NT2/D1 (cell line): ENCODE measurements around the gene NCF2.

Experiments used
- DNase-seq: peaks from one replicate; pipeline ENCODE4 v3.0.0-alpha.2; 2011; ENCODE audit warnings: low read depth, low spot score
- H3K27me3 ChIP-seq: 2 replicates; pipeline ENCODE4 v1.6.0; 2011; ENCODE audit warnings: mild to moderate bottlenecking; ENCODE audit not compliant: insufficient read length, insufficient read depth
- H3K36me3 ChIP-seq: 2 replicates; pipeline ENCODE4 v1.6.1; 2011; ENCODE audit warnings: mild to moderate bottlenecking, low read length, mixed read lengths; ENCODE audit not compliant: insufficient read depth, insufficient read length
- H3K4me1 ChIP-seq: 2 replicates; pipeline ENCODE4 v1.5.1; 2011; ENCODE audit not compliant: insufficient read depth, insufficient read length
- H3K4me3 ChIP-seq: 2 replicates; pipeline ENCODE4 v1.5.1; 2011; ENCODE audit warnings: low read depth; ENCODE audit not compliant: insufficient read length
- H3K9ac ChIP-seq: 2 replicates; pipeline ENCODE4 v1.6.0; 2011; ENCODE audit warnings: low read depth; ENCODE audit not compliant: insufficient read length
- H3K9me3 ChIP-seq: 2 replicates; pipeline ENCODE4 v1.5.1; 2011; ENCODE audit warnings: mild to moderate bottlenecking, low read length; ENCODE audit not compliant: insufficient read depth
- SUZ12 ChIP-seq: IDR thresholded peaks from 2 replicates; pipeline ENCODE4 v1.6.1; 2011; ENCODE audit not compliant: insufficient read length, insufficient read depth; ENCODE audit errors: extremely low read depth
- YY1 ChIP-seq: IDR thresholded peaks from 2 replicates; pipeline ENCODE4 v1.6.1; 2011; ENCODE audit not compliant: insufficient read length, insufficient read depth
- ZNF274 ChIP-seq: IDR thresholded peaks from 2 replicates; pipeline ENCODE4 v1.6.1; 2011; ENCODE audit warnings: mild to moderate bottlenecking, low read depth, low read length

The NCF2 gene

DNA sequence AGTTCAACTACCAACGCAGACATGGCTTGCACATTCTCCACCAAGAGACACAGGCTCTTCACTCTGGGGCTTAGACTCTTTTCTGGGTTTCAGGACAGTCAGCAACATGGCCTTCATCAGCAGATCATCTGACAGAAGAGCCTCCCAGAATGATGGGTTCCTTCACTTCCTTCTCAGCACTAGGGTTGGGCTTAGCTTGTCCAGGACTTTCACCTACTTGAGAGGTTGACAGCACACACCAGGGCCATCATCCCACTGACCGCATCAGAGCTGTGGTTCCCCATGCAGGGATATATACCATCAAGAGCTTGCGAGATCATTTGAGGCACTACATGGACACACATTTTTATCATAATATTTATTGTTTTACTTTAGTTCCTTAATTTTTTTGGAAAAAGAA, 10.4 kb upstream of the NCF2 start:
- Histone ChIP-seq H3K4me3 (no peak overlapping the region), H3K9ac (no peak overlapping the region), H3K4me1 (no peaks in the 10 kb centered on the region), H3K27me3 (no peaks in the 10 kb centered on the region), H3K36me3 (no peaks in the 10 kb centered on the region), H3K9me3 (no peaks in the 10 kb centered on the region)
- no peak for DNase-seq
- TF ChIP-seq YY1: no peak
- no peak for TF ChIP-seq ZNF274
- TF ChIP-seq SUZ12: no peak

DNA sequence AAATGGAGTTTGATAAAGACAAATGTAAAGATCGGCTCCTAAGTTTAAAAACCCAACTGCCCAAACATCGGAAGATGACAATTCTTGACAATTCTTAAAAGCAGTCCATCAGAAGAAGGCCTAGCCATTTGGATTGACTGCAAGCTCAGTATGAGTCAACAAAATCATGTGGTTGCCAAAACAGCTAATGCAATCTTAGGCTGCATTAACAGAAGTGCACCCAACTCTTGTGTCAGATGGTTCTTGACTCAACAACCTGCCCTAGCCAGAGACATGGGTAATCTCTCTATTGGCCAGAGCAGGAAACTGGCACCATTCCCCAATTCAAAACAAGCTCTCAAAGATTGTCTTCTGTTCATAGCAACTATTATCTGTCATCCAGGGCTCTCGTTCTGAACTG, 9.9 kb upstream of the NCF2 start:
- Histone ChIP-seq H3K9me3 (no peaks in the 10 kb centered on the region), H3K9ac (no peak overlapping the region), H3K4me1 (no peaks in the 10 kb centered on the region), H3K27me3 (no peaks in the 10 kb centered on the region), H3K4me3 (no peak overlapping the region), H3K36me3 (no peaks in the 10 kb centered on the region)
- TF ChIP-seq YY1 (no peak), SUZ12 (no peak), ZNF274 (no peak)
- no peak for DNase-seq

DNA sequence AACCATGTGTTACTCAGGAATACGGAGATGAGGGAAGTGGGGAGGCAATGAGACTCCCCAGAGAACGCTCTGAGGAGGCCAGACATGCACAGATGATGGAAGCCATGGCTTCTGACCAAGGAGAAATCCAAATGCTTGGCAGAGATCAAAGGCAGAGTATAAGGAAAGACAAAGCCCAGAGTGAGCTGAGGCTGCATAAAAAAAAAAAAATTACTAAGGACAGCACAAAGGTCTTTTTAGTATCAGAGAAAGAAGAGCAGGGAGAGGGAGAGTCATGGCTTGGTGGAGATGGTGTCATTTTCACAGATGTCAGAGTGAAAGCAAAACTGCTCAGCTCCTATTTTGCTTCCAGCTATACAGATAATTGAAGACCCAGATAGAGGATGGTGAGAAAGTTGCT, 8.1 kb upstream of the NCF2 start:
- no peak overlapping the region for H3K9ac ChIP-seq
- H3K4me3 ChIP-seq: no peak overlapping the region
- no peaks in the 10 kb centered on the region for H3K27me3 ChIP-seq
- H3K4me1 ChIP-seq: peaks cover 2% of the 10 kb centered on the region
- no peak for DNase-seq
- no peaks in the 10 kb centered on the region for H3K36me3 ChIP-seq
- no peaks in the 10 kb centered on the region for H3K9me3 ChIP-seq
- no peak for TF ChIP-seq ZNF274

DNA sequence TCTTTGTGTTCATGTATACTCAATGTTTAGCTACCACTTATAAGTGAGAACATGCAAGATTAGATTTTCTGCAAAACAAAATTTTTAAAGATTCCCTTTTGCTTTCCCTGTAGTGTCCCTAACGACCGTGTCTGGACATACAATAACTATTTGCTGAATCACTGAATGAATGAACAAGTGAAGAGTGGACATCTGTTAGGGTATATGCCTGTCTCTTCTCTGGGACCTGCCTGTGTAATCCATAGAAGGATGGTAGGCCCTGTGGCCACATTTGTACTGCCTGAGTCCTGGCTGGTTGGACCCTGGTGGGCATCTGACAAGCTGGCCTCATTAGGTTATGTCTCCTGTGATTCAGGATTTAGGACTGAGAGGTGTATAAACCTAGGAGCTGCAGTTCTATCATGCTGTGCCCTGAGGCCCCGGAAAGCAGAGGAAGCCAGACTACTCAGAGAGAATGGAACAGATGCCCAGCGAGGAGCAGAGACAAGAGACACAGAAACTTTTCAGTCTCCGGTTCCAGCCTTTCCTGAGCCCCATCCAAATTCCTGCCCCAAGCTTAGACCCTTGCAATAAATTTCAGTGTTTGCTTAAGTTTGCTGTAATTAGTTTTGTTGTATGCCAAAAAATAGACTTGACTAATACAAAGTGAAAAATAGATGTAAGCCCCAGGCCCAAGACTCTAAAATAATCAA, 7.5 kb upstream of the NCF2 start:
- peaks cover 5% of the 10 kb centered on the region for H3K4me1 ChIP-seq
- no peaks in the 10 kb centered on the region for H3K27me3 ChIP-seq
- TF ChIP-seq YY1: no peak
- TF ChIP-seq SUZ12: no peak
- no peak for TF ChIP-seq ZNF274
- no peak for DNase-seq
- no peak overlapping the region for H3K4me3 ChIP-seq
- no peaks in the 10 kb centered on the region for H3K9me3 ChIP-seq
- no peak overlapping the region for H3K9ac ChIP-seq
- no peaks in the 10 kb centered on the region for H3K36me3 ChIP-seq

DNA sequence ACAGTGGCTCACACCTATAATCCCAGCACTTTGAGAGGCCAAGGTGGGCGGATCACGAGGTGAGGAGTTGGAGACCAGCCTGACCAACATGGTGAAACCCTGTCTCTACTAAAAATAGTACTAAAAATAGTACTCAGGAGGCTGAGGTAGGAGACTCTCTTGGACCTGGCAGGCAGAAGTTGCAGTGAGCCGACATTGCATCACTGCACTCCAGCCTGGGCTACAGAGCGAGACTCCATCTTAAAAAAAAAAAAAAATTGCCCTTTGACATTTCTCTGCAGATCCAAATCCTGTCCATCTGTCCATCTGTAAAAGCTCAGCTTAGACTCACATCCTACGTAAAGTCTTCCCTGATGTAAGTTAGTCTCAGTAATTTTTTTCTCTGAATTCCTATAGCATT, 6.2 kb upstream of the NCF2 start:
- no peak for DNase-seq
- H3K36me3 ChIP-seq: no peaks in the 10 kb centered on the region
- H3K27me3 ChIP-seq: no peaks in the 10 kb centered on the region
- no peaks in the 10 kb centered on the region for H3K9me3 ChIP-seq
- peaks cover 5% of the 10 kb centered on the region for H3K4me1 ChIP-seq
- H3K4me3 ChIP-seq: no peak overlapping the region
- TF ChIP-seq YY1 (no peak), ZNF274 (no peak), SUZ12 (no peak)
- no peak overlapping the region for H3K9ac ChIP-seq

DNA sequence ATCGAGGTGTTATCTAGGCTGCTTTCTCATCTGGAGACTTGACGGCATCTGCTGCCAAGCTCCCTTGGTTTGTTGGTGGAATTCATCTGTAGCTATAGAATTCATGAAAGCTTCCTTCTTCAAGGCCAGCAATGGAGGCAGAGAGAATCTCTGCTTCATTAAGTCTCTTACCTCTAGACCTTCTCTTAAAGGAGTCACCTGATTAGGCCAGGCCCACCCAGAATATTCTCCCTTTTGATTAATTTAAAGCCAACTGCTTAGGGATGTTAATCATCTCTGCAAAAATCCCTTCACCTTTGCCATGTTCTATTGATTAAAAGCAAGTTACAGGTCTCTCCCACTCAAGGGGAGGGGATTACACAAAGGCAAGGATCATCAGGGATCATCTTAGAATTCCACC, 5.3 kb upstream of the NCF2 start:
- no peak for TF ChIP-seq ZNF274
- TF ChIP-seq YY1: no peak
- TF ChIP-seq SUZ12: no peak
- H3K27me3 ChIP-seq: no peaks in the 10 kb centered on the region
- peaks cover 5% of the 10 kb centered on the region for H3K4me1 ChIP-seq
- DNase-seq: no peak
- H3K36me3 ChIP-seq: no peaks in the 10 kb centered on the region
- no peak overlapping the region for H3K4me3 ChIP-seq
- H3K9ac ChIP-seq: no peak overlapping the region
- H3K9me3 ChIP-seq: no peaks in the 10 kb centered on the region

DNA sequence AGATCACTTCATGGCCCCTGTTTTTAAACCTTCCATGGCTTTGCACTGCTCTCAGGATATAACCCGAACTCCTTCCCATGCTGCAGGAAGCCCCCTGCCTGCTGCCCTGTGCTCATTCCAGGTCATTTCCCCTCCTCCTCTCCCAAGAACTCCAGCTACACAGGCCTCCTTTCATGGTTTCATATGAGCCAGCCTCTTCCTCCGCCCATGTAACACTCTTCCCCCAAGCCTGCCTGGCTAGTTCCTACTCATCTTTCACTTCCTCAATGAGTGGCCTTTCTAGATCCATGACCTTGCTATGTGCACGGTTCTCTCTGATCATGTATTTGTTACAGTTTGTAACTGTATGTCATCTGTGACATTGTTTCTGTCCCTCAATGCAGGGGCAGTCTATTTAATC, 3.1 kb upstream of the NCF2 start:
- H3K27me3 ChIP-seq: no peaks in the 10 kb centered on the region
- no peak for DNase-seq
- no peaks in the 10 kb centered on the region for H3K36me3 ChIP-seq
- no peak overlapping the region for H3K4me3 ChIP-seq
- no peak overlapping the region for H3K9ac ChIP-seq
- TF ChIP-seq ZNF274 (no peak), SUZ12 (no peak), YY1 (no peak)
- H3K4me1 ChIP-seq: peaks cover 12% of the 10 kb centered on the region
- H3K9me3 ChIP-seq: no peaks in the 10 kb centered on the region
